Loucy (cell line): ENCODE measurements around the gene ULBP1.
"Not testable (repeated sequence)": the region's sequence is repeated elsewhere in the genome, so short reads cannot be mapped to it uniquely, and the experiment has no call there.

Experiments used
- H2AFZ ChIP-seq: fragments of 200-600 bp; sonication (generic); 2 replicates; pipeline ENCODE4 v1.6.0; 2016; ENCODE audit warnings: antibody characterized with exemption, mild to moderate bottlenecking, low read length, moderate library complexity
- H3F3A ChIP-seq: fragments of 200-600 bp; 2 replicates; pipeline ENCODE4 v1.6.0; 2016; ENCODE audit warnings: antibody characterized with exemption, low read depth, mild to moderate bottlenecking
- H3K27me3 ChIP-seq: fragments of 200-600 bp; sonication (generic); 2 replicates; pipeline ENCODE4 v1.6.1; 2014; ENCODE audit warnings: low read length, mild to moderate bottlenecking; ENCODE audit not compliant: insufficient read depth, poor library complexity, severe bottlenecking
- H3K36me3 ChIP-seq: fragments of 200-600 bp; sonication (generic); 2 replicates; pipeline ENCODE4 v1.6.1; 2016; ENCODE audit warnings: low read length; ENCODE audit not compliant: insufficient read depth
- H3K4me1 ChIP-seq: fragments of 200-600 bp; sonication (generic); 2 replicates; pipeline ENCODE4 v1.5.1; 2014; ENCODE audit warnings: low read length, mild to moderate bottlenecking; ENCODE audit not compliant: insufficient read depth, poor library complexity, severe bottlenecking
- H3K4me2 ChIP-seq: fragments of 200-600 bp; sonication (generic); 2 replicates; pipeline ENCODE4 v1.6.0; 2014; ENCODE audit warnings: antibody characterized with exemption, low read length, low read depth, mild to moderate bottlenecking; ENCODE audit not compliant: poor library complexity, severe bottlenecking
- H3K4me3 ChIP-seq: fragments of 200-600 bp; sonication (generic); 2 replicates; pipeline ENCODE4 v1.5.1; 2014; ENCODE audit warnings: low read length, mild to moderate bottlenecking, mixed read lengths; ENCODE audit not compliant: poor library complexity, severe bottlenecking
- H3K79me2 ChIP-seq: fragments of 200-600 bp; sonication (generic); 2 replicates; pipeline ENCODE4 v1.6.1; 2014; ENCODE audit warnings: low read length; ENCODE audit not compliant: insufficient read depth
- H3K9ac ChIP-seq: fragments of 200-600 bp; sonication (generic); 2 replicates; pipeline ENCODE4 v1.6.0; 2014; ENCODE audit warnings: mild to moderate bottlenecking, low read depth, low read length, moderate library complexity; ENCODE audit not compliant: poor library complexity, severe bottlenecking
- H3K9me2 ChIP-seq: fragments of 200-600 bp; sonication (generic); replicated peaks from 2 replicates; pipeline ENCODE4 v1.6.1; 2016; ENCODE audit warnings: low read depth, low read length, mixed read lengths
- H3K9me3 ChIP-seq: fragments of 200-600 bp; sonication (generic); 2 replicates; pipeline ENCODE4 v1.6.1; 2014; ENCODE audit warnings: mild to moderate bottlenecking, antibody characterized with exemption, low read length, low read depth; ENCODE audit not compliant: insufficient read depth
- H4K20me1 ChIP-seq: fragments of 200-600 bp; sonication (generic); 2 replicates; pipeline ENCODE4 v1.6.0; 2014; ENCODE audit warnings: antibody characterized with exemption, low read length, mild to moderate bottlenecking; ENCODE audit not compliant: insufficient read depth, poor library complexity, severe bottlenecking
- EZH2phosphoT487 ChIP-seq: fragments of 200-600 bp; IDR thresholded peaks from 2 replicates; pipeline ENCODE4 v1.6.1; 2018; ENCODE audit warnings: antibody characterized with exemption, mild to moderate bottlenecking, moderate library complexity, borderline replicate concordance
- TF ChIP-seq, protein P1 (sequence below): fragments of 200-600 bp; sonication (generic); conservative IDR thresholded peaks from 2 replicates; pipeline ENCODE4 v1.5.1; 2014; ENCODE audit warnings: mild to moderate bottlenecking, antibody characterized with exemption, low read length

The ULBP1 gene

DNA sequence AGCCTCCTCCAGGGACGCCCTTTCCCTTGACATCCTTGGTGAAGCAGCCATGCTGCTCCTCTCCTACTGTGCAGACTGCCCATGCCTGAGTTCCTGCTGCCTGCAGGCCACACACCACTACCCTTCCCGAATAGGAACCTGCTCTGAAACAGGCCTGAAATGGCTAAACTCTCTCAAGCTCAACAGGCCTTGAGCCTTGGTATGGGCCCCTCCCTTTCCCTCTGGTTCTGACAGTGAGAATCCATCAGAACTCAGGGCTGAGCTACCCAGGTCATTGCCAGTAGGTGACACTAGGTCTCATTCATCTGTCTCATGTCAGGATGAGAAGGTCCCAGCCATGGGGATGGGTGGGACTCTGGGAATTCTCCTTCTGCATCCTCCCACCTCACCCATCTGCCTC is 35.9 kb downstream of the ULBP1 start:
- no peaks in the 10 kb centered on the region for H3F3A ChIP-seq
- H2AFZ ChIP-seq: no peak overlapping the region
- H3K4me2 ChIP-seq: peak overlapping the region; percentile 27
- no peaks in the 10 kb centered on the region for H3K9me2 ChIP-seq
- no peaks in the 10 kb centered on the region for H3K9me3 ChIP-seq
- TF ChIP-seq EZH2phosphoT487: no peak
- TF ChIP-seq, protein P1, sequence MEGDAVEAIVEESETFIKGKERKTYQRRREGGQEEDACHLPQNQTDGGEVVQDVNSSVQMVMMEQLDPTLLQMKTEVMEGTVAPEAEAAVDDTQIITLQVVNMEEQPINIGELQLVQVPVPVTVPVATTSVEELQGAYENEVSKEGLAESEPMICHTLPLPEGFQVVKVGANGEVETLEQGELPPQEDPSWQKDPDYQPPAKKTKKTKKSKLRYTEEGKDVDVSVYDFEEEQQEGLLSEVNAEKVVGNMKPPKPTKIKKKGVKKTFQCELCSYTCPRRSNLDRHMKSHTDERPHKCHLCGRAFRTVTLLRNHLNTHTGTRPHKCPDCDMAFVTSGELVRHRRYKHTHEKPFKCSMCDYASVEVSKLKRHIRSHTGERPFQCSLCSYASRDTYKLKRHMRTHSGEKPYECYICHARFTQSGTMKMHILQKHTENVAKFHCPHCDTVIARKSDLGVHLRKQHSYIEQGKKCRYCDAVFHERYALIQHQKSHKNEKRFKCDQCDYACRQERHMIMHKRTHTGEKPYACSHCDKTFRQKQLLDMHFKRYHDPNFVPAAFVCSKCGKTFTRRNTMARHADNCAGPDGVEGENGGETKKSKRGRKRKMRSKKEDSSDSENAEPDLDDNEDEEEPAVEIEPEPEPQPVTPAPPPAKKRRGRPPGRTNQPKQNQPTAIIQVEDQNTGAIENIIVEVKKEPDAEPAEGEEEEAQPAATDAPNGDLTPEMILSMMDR: no peak
- H3K9ac ChIP-seq: no peak overlapping the region
- H3K27me3 ChIP-seq: no peaks in the 10 kb centered on the region
- peaks cover 44% of the 10 kb centered on the region for H3K4me1 ChIP-seq
- peaks cover 25% of the 10 kb centered on the region for H3K79me2 ChIP-seq
- peaks cover 4% of the 10 kb centered on the region for H4K20me1 ChIP-seq
- H3K4me3 ChIP-seq: no peak overlapping the region
- H3K36me3 ChIP-seq: no peaks in the 10 kb centered on the region

DNA sequence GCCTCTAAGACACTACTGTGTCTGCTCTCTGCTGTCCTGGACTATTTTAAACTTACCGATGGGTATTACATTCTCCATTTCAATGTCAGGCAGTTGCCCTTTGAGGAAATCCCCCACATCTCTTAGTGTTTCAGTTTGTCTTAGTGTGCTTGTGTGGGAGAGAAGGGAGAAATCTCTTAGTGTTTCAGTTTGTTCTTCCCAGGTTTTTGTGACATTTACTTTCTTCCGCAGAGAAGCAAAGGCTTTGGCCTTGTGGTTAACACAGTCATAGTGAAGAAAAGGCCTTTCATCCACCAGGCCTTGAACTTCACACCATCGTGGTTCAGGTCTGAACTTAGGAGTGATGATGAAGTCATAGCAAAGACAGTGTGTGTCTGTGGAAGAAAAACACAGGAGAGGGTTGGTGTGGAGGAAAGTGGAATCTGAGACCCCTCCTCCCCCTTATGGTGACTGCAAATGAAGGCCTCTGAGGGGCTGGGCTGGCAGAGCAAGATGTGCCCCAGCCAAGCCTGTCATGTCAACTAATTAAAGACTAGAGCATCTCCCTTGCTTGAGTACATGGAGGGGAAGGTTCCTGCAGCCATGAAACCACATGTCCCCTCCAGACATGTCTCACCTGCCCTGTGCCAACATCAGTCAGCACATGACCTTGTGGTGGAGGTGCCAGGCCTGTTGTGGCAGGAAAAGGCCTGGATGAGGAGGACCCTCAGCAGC is 37.7 kb downstream of the ULBP1 start:
- Histone ChIP-seq H3K9me3 (no peaks in the 10 kb centered on the region), H2AFZ (no peak overlapping the region), H4K20me1 (peaks cover 4% of the 10 kb centered on the region), H3K4me1 (peaks cover 41% of the 10 kb centered on the region), H3K4me3 (no peak overlapping the region), H3F3A (no peaks in the 10 kb centered on the region), H3K4me2 (peak overlapping the region; percentile 27), H3K79me2 (peaks cover 25% of the 10 kb centered on the region), H3K9me2 (no peaks in the 10 kb centered on the region), H3K36me3 (no peaks in the 10 kb centered on the region), H3K9ac (no peak overlapping the region), H3K27me3 (no peaks in the 10 kb centered on the region)
- TF ChIP-seq EZH2phosphoT487: no peak
- TF ChIP-seq, protein P1: no peak

DNA sequence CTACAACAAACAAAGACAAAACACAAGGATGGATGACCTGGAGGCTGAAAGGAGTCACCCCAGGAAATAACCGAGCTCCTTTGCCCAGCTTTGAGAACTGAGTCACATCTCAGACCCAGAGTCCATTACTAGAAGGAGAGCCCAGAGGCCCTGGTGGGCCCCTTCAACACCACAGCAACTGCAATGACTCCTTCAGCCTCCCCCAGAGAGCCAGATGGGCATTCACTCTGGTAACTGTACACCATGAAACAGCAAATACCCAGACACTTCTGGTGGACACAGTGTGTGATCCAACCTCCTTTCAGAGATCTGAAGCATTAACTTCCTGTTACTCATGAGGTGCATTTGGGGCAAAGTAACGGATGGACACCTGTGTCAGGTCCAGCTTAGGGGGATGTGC is 39.0 kb downstream of the ULBP1 start:
- H3K9me3 ChIP-seq: no peaks in the 10 kb centered on the region
- peaks cover 4% of the 10 kb centered on the region for H4K20me1 ChIP-seq
- H3K9me2 ChIP-seq: no peaks in the 10 kb centered on the region
- peaks cover 37% of the 10 kb centered on the region for H3K4me1 ChIP-seq
- H3K36me3 ChIP-seq: no peaks in the 10 kb centered on the region
- peaks cover 25% of the 10 kb centered on the region for H3K79me2 ChIP-seq
- TF ChIP-seq EZH2phosphoT487: no peak
- TF ChIP-seq, protein P1: no peak
- H3K9ac ChIP-seq: no peak overlapping the region
- H3K4me3 ChIP-seq: no peak overlapping the region
- no peaks in the 10 kb centered on the region for H3K27me3 ChIP-seq
- H2AFZ ChIP-seq: no peak overlapping the region
- H3K4me2 ChIP-seq: peak overlapping the region; percentile 98
- H3F3A ChIP-seq: no peaks in the 10 kb centered on the region

DNA sequence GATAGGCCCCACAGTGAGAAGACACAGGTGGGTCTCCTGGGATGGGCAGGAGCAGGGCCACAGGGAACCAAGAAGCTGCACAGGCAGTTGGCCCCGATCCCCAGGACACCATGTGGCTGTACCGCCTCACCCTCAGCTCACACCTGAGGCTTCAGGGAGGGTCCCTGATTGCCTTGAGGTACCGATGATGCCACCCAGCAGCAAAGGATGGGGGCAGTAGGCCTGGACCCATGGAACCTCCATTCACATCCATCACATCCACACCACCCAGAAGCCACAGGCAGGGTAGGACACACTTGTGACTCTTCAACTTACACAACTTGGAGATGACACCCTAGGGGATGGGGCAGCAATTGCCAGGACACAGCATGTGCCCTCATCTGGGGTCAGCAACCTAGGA is 39.9 kb downstream of the ULBP1 start:
- H2AFZ ChIP-seq, H3K9me3 ChIP-seq, H3K9me2 ChIP-seq, H3K27me3 ChIP-seq, H4K20me1 ChIP-seq, H3F3A ChIP-seq, H3K36me3 ChIP-seq: not testable (repeated sequence)
- Histone ChIP-seq H3K4me1 (peaks cover 37% of the 10 kb centered on the region), H3K4me3 (peak overlapping the region; percentile 89), H3K9ac (peak overlapping the region; percentile 78), H3K4me2 (peak overlapping the region; percentile 98), H3K79me2 (peaks cover 25% of the 10 kb centered on the region)
